Measurements from ENCODE around the gene EFNB2.

The EFNB2 gene

GRCh38 chr13:106535552-106536243 is at the start of gene EFNB2:
Gene EFNB2 (minus strand): TSS chr13:106535662. CDS start chr13:106534964, 698 bp downstream.
- DNase-seq: peak; percentile 86

GRCh38 chr13:106581225-106581624 is 45.8 kb upstream of the EFNB2 start:
- DNase-seq: no peak

- no peak for DNase-seq
Measured at GRCh38 chr13:106575896-106576295, 40.4 kb upstream of the EFNB2 start.

GRCh38 chr13:106573868-106574267 is 38.4 kb upstream of the EFNB2 start:
- DNase-seq: no peak

GRCh38 chr13:106573284-106573846 is 37.9 kb upstream of the EFNB2 start:
- DNase-seq: no peak

- peak; percentile 68 for DNase-seq
Measured at GRCh38 chr13:106570299-106570852, 34.9 kb upstream of the EFNB2 start.

- no peak for DNase-seq
Measured at GRCh38 chr13:106569233-106570095, 34.0 kb upstream of the EFNB2 start.

- no peak for DNase-seq
Measured at GRCh38 chr13:106568299-106569003, 33.0 kb upstream of the EFNB2 start.

GRCh38 chr13:106567474-106568298 is 32.2 kb upstream of the EFNB2 start, which contains the start of gene ARGLU1:
Gene ARGLU1 (minus strand): TSS chr13:106568137. CDS start chr13:106567919, 218 bp downstream.
- peak; percentile 97 for DNase-seq

- peak; percentile 62 for DNase-seq
Measured at GRCh38 chr13:106566641-106567473, 31.4 kb upstream of the EFNB2 start.

- no peak for DNase-seq
Measured at GRCh38 chr13:106565127-106565775, 29.8 kb upstream of the EFNB2 start.

- no peak for DNase-seq
Measured at GRCh38 chr13:106562301-106562700, 26.8 kb upstream of the EFNB2 start.

GRCh38 chr13:106561551-106562170 is 26.2 kb upstream of the EFNB2 start:
- DNase-seq: peak; percentile 68

- DNase-seq: no peak
Measured at GRCh38 chr13:106560821-106561220, 25.4 kb upstream of the EFNB2 start.

GRCh38 chr13:106558527-106558926 is 23.1 kb upstream of the EFNB2 start:
- no peak for DNase-seq

- no peak for DNase-seq
Measured at GRCh38 chr13:106555631-106556328, 20.3 kb upstream of the EFNB2 start.

- DNase-seq: no peak
Measured at GRCh38 chr13:106551751-106552150, 16.3 kb upstream of the EFNB2 start.

GRCh38 chr13:106551350-106551749 is 15.9 kb upstream of the EFNB2 start:
- no peak for DNase-seq

- no peak for DNase-seq
Measured at GRCh38 chr13:106550570-106551135, 15.2 kb upstream of the EFNB2 start.
